Tibial nerve (tissue), 4 donors: ENCODE data around the gene HSD17B3.

Source experiments
- CTCF ChIP-seq, 5 experiments: fragments of 200-600 bp in 3 of 5; fragments of 450-650 bp in 2 of 5; sonication (generic) in 3 of 5; IDR thresholded peaks; one replicate each; pipeline ENCODE4 v1.5.1; 2016 to 2019; ENCODE audit warnings: antibody characterized with exemption in 5 of 5, mild to moderate bottlenecking in 3 of 5, moderate library complexity in 2 of 5
- EP300 ChIP-seq, 2 donors: sonication (generic); formaldehyde crosslinking; IDR thresholded peaks; one replicate each; pipeline ENCODE4 v1.6.1; 2017; ENCODE audit warnings: antibody characterized with exemption in 2 of 2, mild to moderate bottlenecking in 1 of 2
- POLR2A ChIP-seq, 2 donors: fragments of 450-650 bp; IDR thresholded peaks; one replicate each; pipeline ENCODE4 v1.6.1; 2017; ENCODE audit warnings: antibody characterized with exemption in 2 of 2, mild to moderate bottlenecking in 2 of 2, moderate library complexity in 2 of 2

- TF ChIP-seq CTCF (IDR thresholded peaks at IDR 0.05), result no peak
- TF ChIP-seq EP300 (IDR thresholded peaks at IDR 0.05), result no peak
- TF ChIP-seq POLR2A (IDR thresholded peaks at IDR 0.05), result no peak
These were observed 87.3 kb downstream of the HSD17B3 start for GRCh38 chr9:96214635-96215034.
